Hepatocyte (in vitro differentiated cells): ENCODE measurements around the gene KCNJ16. TPM values are rescaled to one million over a fixed set of nuclear protein-coding genes. Genes with fewer than 3 reads are reported as not detected.

ENCODE experiments used
- DNase-seq: peaks from one replicate; pipeline ENCODE4 v3.0.0-alpha.2; 2016; ENCODE audit warnings: low spot score
- H2AFZ ChIP-seq: fragments of 200-600 bp; sonication (generic); 2 replicates; pipeline ENCODE4 v1.6.0; 2016; ENCODE audit warnings: antibody characterized with exemption, mild to moderate bottlenecking
- H3K27ac ChIP-seq: fragments of 200-600 bp; sonication (generic); 2 replicates; pipeline ENCODE4 v1.5.1; 2016; ENCODE audit warnings: mild to moderate bottlenecking
- H3K27me3 ChIP-seq: fragments of 200-600 bp; sonication (generic); 2 replicates; pipeline ENCODE4 v1.6.1; 2016
- H3K36me3 ChIP-seq: fragments of 200-600 bp; sonication (generic); replicated peaks from 2 replicates; pipeline ENCODE4 v1.5.1; 2016; ENCODE audit warnings: low read depth; ENCODE audit not compliant: insufficient read depth
- H3K4me1 ChIP-seq: fragments of 200-600 bp; sonication (generic); 2 replicates; pipeline ENCODE4 v1.5.1; 2016; ENCODE audit warnings: mild to moderate bottlenecking, moderate library complexity; ENCODE audit not compliant: insufficient read depth
- H3K4me2 ChIP-seq: fragments of 200-600 bp; sonication (generic); 2 replicates; pipeline ENCODE4 v1.6.0; 2016
- H3K4me3 ChIP-seq: fragments of 200-600 bp; sonication (generic); 2 replicates; pipeline ENCODE4 v1.5.1; 2016; ENCODE audit warnings: mild to moderate bottlenecking
- H3K79me2 ChIP-seq: fragments of 200-600 bp; sonication (generic); 2 replicates; pipeline ENCODE4 v1.6.0; 2017; ENCODE audit warnings: mild to moderate bottlenecking
- H3K9me2 ChIP-seq: fragments of 200-600 bp; sonication (generic); replicated peaks from 2 replicates; pipeline ENCODE4 v1.6.0; 2017; ENCODE audit warnings: mild to moderate bottlenecking; ENCODE audit not compliant: insufficient read depth
- H3K9me3 ChIP-seq: fragments of 200-600 bp; sonication (generic); 2 replicates; pipeline ENCODE4 v1.5.1; 2016; ENCODE audit warnings: low read depth, mild to moderate bottlenecking
- H4K20me1 ChIP-seq: fragments of 200-600 bp; sonication (generic); 2 replicates; pipeline ENCODE4 v1.6.0; 2016; ENCODE audit warnings: mild to moderate bottlenecking; ENCODE audit not compliant: insufficient read depth, poor library complexity, severe bottlenecking
- EZH2 ChIP-seq: fragments of 200-600 bp; sonication (generic); IDR thresholded peaks from 2 replicates; pipeline ENCODE4 v1.6.1; 2016; ENCODE audit warnings: antibody characterized with exemption, mild to moderate bottlenecking, borderline replicate concordance
- EZH2phosphoT487 ChIP-seq: fragments of 200-600 bp; sonication (generic); IDR thresholded peaks from one replicate; pipeline ENCODE4 v1.6.1; 2018; ENCODE audit warnings: antibody characterized with exemption, mild to moderate bottlenecking, low read depth, moderate library complexity; ENCODE audit not compliant: unreplicated experiment, severe bottlenecking
- WGBS: methylation state at CpG from one replicate; pipeline ENCODE4 v1.1.6; 2016; ENCODE audit warnings: low lambda C conversion rate; ENCODE audit errors: missing lambda C conversion rate; 5-methylcytosine and 5-hydroxymethylcytosine counted together
- polyA plus RNA-seq: library from polyadenylated mRNA; unstranded; fragments of >200 nt; fragmentation: Nextera tagmentation; extraction: Ambion mirVana; gene quantifications from 2 replicates; pipeline ENCODE4 v1.2.1, GENCODE V29; 2016
- total RNA-seq: library from RNA; depleted of rRNA; stranded (reverse); fragments of >200 nt; gene quantifications from 2 replicates; pipeline ENCODE4 v1.2.3, GENCODE V29; 2014
- TF ChIP-seq, protein P1 (sequence below): fragments of 200-600 bp; sonication (generic); IDR thresholded peaks from 2 replicates; pipeline ENCODE4 v1.5.1; 2016; ENCODE audit warnings: antibody characterized with exemption, mild to moderate bottlenecking; ENCODE audit not compliant: poor library complexity

KCNJ16 gene
- total RNA-seq (40.6 and 46.9 TPM in 2 replicates), polyA plus RNA-seq (2.7 and 3.5 TPM in 2 replicates)

DNA sequence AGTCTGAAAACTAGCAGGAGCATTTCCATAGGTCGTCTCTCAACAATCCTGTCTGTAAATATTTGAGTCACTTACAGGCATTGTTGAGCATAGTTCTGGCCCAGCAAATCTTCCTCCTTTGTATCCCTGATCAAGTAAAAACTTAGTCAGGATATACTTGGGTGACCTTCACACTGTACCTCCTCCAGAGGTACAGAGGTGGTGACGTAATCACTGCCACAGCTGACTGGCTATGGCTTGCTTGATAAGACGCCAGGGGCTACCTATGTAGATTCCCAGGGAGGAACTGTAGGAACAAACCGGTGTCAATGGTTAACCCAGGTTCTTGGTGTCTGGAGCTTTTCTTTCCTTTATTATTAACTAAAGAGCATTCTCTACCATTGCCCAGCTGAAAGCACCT is at the start of gene KCNJ16:
TSS of gene KCNJ16 (plus strand) at position 270 of the 400 bp plus-strand sequence. CDS start 56,863 bp downstream, outside the sequence.
- no peaks in the 10 kb centered on the region for H4K20me1 ChIP-seq
- no peaks in the 10 kb centered on the region for H3K9me2 ChIP-seq
- peak; percentile 89 for DNase-seq
- H3K27me3 ChIP-seq: no peaks in the 10 kb centered on the region
- H3K4me2 ChIP-seq: peak within 1 kb of the TSS; percentile 53
- H3K27ac ChIP-seq: peak within 1 kb of the TSS; percentile 85
- peak within 1 kb of the TSS; percentile 9 for H2AFZ ChIP-seq
- peaks cover 20% of the 10 kb centered on the region for H3K4me1 ChIP-seq
- TF ChIP-seq, protein P1, sequence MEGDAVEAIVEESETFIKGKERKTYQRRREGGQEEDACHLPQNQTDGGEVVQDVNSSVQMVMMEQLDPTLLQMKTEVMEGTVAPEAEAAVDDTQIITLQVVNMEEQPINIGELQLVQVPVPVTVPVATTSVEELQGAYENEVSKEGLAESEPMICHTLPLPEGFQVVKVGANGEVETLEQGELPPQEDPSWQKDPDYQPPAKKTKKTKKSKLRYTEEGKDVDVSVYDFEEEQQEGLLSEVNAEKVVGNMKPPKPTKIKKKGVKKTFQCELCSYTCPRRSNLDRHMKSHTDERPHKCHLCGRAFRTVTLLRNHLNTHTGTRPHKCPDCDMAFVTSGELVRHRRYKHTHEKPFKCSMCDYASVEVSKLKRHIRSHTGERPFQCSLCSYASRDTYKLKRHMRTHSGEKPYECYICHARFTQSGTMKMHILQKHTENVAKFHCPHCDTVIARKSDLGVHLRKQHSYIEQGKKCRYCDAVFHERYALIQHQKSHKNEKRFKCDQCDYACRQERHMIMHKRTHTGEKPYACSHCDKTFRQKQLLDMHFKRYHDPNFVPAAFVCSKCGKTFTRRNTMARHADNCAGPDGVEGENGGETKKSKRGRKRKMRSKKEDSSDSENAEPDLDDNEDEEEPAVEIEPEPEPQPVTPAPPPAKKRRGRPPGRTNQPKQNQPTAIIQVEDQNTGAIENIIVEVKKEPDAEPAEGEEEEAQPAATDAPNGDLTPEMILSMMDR: no peak
- TF ChIP-seq EZH2 (no peak), EZH2phosphoT487 (no peak)
- H3K79me2 ChIP-seq: no peaks in the 10 kb centered on the region
- no peak within 1 kb of the TSS for H3K4me3 ChIP-seq
- no peaks in the 10 kb centered on the region for H3K36me3 ChIP-seq
- no peaks in the 10 kb centered on the region for H3K9me3 ChIP-seq
- WGBS: 49% methylated on average over 4 of the region's 4 CpGs

DNA sequence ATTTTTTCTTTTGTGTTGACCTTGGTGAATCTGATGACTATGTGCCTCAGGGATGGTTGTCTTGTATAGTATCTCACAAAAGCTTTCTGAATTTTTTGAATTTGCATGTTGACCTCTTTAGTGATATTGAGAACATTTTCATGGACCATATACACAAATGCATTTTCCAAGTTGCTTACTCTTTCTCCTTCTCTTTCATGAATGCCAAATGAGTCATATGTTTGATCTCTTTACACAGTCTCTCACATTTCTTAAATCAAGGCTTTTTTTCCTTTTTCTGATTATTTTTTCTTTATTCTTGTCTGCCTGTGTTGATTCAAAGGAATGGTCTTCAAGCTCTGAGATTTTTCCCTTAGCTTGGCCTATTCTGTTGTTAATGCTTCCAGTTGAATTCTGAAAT is 46.6 kb upstream of the KCNJ16 start:
- H2AFZ ChIP-seq: no peak overlapping the region
- no peaks in the 10 kb centered on the region for H3K9me2 ChIP-seq
- H3K4me3 ChIP-seq: no peak overlapping the region
- H3K4me1 ChIP-seq: no peaks in the 10 kb centered on the region
- H3K36me3 ChIP-seq: no peaks in the 10 kb centered on the region
- TF ChIP-seq EZH2phosphoT487 (no peak), EZH2 (no peak)
- TF ChIP-seq, protein P1: no peak
- DNase-seq: no peak
- H3K27ac ChIP-seq: no peak overlapping the region
- no peaks in the 10 kb centered on the region for H3K9me3 ChIP-seq
- H3K27me3 ChIP-seq: no peaks in the 10 kb centered on the region
- no peak overlapping the region for H3K4me2 ChIP-seq
- H3K79me2 ChIP-seq: no peaks in the 10 kb centered on the region
- H4K20me1 ChIP-seq: no peaks in the 10 kb centered on the region

DNA sequence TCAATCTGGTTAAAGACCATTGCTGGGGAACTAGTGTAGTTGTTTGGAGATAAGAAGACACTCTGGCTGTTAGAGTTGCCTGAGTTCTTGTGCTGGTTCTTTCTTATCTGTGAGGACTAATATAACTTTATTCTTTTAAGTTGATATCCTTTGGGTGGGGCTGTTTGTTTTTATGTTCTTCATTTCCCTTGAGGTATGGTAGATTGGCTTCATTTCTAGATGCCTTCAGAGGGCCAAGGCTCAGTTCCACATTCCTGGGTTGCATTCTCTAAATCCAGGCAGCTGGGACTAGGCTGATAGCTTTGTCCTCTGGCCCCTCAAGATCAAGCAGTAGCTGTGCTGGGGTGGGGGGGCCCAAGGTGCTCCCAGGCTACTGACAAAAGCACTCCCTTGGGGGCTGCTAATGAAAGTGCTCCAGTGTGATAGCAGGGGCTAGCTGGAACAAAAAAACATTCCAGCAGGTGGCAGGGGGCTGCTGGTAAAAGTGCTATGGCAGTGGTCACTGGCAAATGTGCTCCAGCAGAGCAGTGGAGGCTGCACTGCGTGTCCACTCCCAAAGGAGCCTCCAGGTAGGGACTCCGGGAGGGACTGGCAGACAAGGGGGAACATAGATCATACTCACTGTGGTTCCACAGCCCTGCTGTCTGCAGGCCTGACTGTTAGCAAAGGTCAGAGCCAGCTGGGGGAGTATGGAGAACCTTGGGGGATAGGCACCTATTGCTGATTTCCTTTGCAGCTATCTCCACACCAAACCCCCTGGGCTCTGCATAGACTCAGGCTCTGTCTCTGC is 45.9 kb upstream of the KCNJ16 start:
- Histone ChIP-seq H3K9me3 (no peaks in the 10 kb centered on the region), H2AFZ (no peak overlapping the region), H3K4me2 (no peak overlapping the region), H3K79me2 (no peaks in the 10 kb centered on the region), H3K27me3 (no peaks in the 10 kb centered on the region), H4K20me1 (no peaks in the 10 kb centered on the region), H3K4me1 (no peaks in the 10 kb centered on the region), H3K9me2 (no peaks in the 10 kb centered on the region), H3K4me3 (no peak overlapping the region), H3K36me3 (no peaks in the 10 kb centered on the region), H3K27ac (no peak overlapping the region)
- WGBS: 98% methylated on average over 2 of the region's 2 CpGs
- DNase-seq: no peak
- TF ChIP-seq, protein P1: no peak
- TF ChIP-seq EZH2: no peak
- no peak for TF ChIP-seq EZH2phosphoT487
